HG03139 (cell line): ENCODE measurements around the gene ARPIN.
"Not testable (repeated sequence)": the region's sequence is repeated elsewhere in the genome, so short reads cannot be mapped to it uniquely, and the experiment has no call there.

Experiments used
- ATAC-seq: cut with Tn5 transposase; IDR thresholded peaks from one replicate; pipeline ENCODE4 v1.9.1; 2021; ENCODE audit not compliant: unreplicated experiment

Gene ARPIN

GRCh38 chr15:89910891-89911626 is 1.7 kb downstream of the ARPIN start:
- ATAC-seq = no peak

GRCh38 chr15:89909611-89910010 is 3.1 kb downstream of the ARPIN start:
- ATAC-seq = no peak

- no peak for ATAC-seq
Measured at GRCh38 chr15:89908226-89908625, 4.5 kb downstream of the ARPIN start.

- no peak for ATAC-seq
Measured at GRCh38 chr15:89907289-89907688, 5.5 kb downstream of the ARPIN start.

DNA sequence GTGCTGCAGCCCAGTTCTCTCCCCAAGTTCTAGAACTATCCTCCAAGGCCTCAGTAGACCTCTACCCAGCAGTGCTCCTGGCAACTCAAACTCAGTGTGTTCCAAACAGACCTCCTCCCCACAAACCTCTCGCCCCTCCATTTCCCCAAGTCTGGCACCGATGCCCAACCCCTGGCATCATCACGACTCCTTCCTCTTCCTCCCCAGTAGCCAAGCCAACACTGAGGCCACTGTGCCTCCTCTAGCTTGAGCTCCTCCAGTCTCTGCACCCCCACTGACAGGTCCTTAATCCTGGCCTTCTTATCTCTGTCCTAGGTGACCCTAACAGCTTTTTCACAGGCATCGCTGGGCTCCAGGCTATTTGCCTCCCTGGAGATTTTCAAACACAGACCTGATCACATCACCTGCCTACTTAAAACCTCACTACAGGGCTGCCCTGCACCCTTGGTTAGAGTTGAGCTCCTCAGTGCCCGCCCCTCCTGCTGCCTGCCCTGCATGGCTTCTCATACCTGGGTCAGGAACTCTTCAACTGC is 6.8 kb downstream of the ARPIN start:
- ATAC-seq = no peak

DNA sequence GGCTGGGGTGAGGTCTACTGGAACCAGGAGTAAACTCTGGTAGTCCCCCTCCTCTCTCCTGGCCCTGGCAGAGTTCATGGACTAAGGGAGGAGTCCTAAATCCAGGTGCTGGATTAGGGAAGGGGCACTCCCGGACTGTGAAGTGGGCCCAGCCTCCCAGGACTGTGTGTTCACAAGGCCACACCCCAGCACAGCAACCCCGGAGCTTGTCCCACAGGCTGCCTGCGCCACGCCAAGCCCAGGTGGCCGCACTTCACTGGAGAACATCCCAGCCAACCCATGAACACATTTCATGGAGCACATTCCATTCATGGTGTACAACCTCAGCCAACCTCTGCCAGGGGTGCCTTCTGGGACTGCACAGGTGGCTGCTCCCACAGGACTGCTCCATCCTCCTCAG is 8.2 kb downstream of the ARPIN start:
- ATAC-seq = no peak

DNA sequence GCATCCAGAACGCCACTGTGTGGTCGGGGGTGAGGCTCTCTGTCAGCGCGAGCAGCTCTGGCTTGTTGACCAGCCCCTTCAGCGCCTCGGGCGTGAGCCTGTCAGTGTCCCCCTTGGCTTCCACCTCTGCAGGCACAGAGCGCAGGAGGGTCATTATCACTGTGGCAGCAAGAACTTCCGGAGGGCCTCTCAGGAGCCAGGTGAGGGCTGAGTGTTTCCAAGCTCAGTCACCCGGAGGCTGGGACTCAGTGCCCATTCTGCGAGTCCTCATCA is 9.0 kb downstream of the ARPIN start:
- no peak for ATAC-seq

GRCh38 chr15:89903015-89903857 is 9.5 kb downstream of the ARPIN start:
- ATAC-seq = no peak

GRCh38 chr15:89900849-89901248 is 11.9 kb downstream of the ARPIN start:
- ATAC-seq = no peak

- ATAC-seq = no peak
Measured at GRCh38 chr15:89899951-89900567, 12.7 kb downstream of the ARPIN start.

DNA sequence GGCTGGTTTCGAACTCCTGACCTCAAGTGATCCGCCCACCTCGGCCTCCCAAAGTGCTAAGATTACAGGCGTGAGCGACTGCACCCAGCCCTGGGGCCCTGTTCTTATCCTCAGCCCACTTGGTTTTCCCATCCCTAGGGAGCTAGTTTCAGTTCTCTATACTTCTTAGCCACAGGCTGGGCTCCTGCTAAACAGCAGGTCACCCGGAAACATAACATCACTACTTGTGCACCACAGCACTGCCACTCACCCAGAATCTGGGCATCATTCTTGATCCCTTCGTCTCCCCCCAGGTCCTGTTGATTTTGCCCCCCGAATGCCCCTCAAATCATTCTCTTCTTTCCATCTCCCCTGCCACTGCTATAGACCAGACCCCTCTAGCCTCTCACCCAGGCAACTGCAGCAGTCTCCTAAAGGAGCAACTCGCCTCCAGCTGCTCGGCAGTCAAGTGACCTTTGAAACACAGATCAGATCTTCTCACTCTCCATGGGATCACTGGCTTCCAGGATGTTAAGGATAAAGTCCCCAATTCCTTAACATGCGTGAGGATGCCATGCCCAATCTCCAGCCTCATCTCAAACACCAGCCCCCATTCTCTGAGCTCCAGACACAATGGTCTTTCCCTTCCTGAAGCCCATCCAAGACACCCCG is 13.3 kb downstream of the ARPIN start:
- no peak for ATAC-seq

DNA sequence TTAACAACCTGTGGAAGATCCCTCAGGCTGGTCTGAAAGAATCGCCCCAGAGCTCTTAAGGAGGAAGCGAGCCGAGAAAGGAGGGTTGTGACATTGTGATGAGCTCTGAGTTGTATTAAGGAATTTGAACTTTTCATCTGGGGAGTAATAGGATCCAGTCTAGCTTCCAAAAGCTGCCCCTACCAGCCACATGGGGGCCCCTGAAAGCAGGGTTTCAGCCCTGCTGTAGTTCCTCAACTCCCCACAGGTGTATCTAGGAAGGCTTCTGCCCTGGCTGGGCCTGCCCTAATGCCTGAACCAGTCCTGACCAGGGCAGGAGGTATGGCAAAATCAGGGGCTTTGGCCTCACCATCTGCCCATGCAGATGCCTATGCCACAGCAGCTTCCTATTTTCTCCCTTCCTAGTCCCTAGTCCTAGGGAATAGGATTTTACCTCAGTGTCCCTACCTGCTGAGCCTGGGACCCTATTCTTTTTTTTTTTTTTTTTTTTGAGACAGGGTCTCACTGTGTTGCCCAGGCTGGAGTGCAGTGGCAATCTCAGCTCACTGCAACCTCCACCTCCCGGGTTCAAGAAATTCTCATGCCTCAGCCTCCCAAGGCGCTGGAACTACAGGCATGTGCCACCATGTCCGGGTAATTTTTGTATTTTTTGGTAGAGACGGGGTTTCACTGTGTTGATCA is 14.0 kb downstream of the ARPIN start:
- ATAC-seq = no peak

DNA sequence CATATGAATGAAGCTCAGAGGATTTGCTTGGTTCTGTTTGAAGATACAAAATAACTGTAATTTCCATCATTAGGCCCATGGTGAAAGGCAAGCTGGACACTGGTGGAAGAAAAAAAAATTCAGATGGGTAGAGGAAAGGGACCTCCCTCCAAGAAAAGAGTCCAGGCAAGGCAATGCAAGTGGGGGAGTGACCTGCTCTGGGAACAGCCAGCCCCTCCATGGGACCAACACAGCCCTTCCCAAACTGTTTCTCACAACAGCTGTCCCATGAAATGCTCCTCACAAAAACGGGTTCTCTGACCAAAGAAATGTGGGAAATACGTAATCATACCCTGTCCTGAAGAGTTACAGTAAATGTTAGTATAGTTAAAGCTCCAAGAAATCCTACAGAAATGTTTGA is 14.6 kb downstream of the ARPIN start:
- no peak for ATAC-seq

GRCh38 chr15:89893696-89894447 is 18.9 kb downstream of the ARPIN start, which contains the start of gene AP3S2:
AP3S2 (minus strand) TSS chr15:89893994; CDS start chr15:89893949, 45 bp downstream.
- peak; percentile 84 for ATAC-seq

DNA sequence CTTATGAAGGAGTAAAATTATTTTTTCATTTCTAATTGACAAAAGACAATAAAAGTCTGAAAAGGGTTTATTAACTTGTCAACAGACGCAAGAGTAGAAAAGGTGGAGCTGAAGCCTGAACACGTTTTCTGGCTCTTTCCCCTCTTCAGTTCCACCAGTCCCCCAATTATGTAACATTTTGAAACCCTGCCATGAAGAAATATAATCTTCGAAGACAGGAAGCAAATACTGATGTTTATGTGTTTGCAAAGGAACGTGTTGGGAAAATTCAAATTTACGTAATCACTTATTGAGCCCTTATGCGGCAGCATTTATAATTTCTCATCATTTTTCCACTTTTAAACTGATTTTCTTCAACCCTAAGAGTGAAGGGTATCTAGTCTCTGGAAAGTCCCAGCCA is 19.7 kb downstream of the ARPIN start:
- no peak for ATAC-seq

GRCh38 chr15:89888214-89888804 is 24.4 kb downstream of the ARPIN start:
- no peak for ATAC-seq

GRCh38 chr15:89885611-89886010 is 27.1 kb downstream of the ARPIN start:
- no peak for ATAC-seq

- not testable (repeated sequence) for ATAC-seq
Measured at GRCh38 chr15:89885179-89885578, 27.6 kb downstream of the ARPIN start.

DNA sequence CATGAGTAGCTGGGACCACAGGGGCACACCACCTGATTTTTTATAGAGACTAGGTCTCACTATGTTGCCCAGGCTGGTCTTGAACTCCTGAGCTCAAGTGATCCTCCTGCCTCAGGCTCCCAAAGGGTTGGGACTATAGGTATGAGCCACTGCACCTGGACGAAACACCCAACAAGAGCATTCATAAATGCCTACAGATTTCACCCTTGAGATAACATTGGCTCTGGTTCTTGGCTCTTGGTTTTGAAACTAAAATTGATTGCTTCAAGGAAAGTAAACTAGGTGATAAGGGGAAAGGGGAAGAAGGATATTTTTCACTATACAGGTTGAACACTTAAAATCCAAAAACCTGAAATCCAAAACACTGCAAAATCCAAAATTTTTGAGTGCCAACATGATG is 29.2 kb downstream of the ARPIN start:
- ATAC-seq = no peak

- ATAC-seq = no peak
Measured at GRCh38 chr15:89880727-89881126, 32.0 kb downstream of the ARPIN start.
